GM18502 (cell line): ENCODE measurements around the gene ACKR3.

Experiments used
- ATAC-seq: cut with Tn5 transposase; IDR thresholded peaks from one replicate; pipeline ENCODE4 v1.9.1; 2021; ENCODE audit warnings: mild to moderate bottlenecking; ENCODE audit not compliant: unreplicated experiment, poor library complexity

Gene ACKR3

GRCh38 chr2:236548179-236548921 is 21.3 kb upstream of the ACKR3 start:
- no peak for ATAC-seq

GRCh38 chr2:236549165-236549564 is 20.5 kb upstream of the ACKR3 start:
- ATAC-seq, result no peak

GRCh38 chr2:236550290-236550689 is 19.3 kb upstream of the ACKR3 start:
- ATAC-seq, result peak; percentile 5

DNA sequence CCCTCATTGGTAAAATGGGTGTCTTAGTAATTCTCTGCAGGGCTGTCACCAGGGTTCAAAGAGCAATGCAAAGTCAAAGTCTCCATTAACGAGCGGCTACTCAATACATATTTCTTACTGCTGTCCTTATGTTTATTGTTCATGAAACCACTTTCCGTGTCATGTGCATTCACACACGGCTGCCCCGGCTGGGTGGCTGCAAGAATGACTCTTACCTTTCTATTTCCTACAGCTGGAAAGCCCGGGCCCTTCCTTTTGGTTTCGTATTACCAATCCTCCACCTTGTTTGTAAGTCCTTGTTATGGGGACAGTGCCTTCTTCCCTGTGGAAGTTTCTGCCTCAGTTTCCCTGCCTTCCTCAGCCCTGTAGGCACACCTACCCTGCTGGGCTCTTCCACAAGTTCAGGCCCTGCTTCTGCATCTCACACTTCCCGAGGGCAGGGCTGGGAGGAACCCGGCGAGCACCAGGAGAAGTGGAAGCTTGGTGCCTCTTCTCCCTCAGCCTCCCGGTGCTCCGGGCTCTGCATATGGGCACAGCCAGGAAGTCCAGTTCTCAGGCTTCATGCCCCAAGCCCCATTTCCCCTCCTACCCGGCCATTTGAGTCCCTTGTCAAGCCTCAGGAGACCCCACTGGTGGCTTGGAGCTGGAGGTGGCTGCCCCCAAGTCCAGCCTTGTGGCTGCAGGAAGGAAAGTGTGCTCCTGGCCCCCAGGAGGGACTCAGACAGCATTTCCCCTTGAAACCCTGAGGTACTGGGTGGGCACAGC is 18.7 kb upstream of the ACKR3 start:
- ATAC-seq, result peak; percentile 51

GRCh38 chr2:236551471-236552211 is 18.0 kb upstream of the ACKR3 start:
- ATAC-seq, result no peak

DNA sequence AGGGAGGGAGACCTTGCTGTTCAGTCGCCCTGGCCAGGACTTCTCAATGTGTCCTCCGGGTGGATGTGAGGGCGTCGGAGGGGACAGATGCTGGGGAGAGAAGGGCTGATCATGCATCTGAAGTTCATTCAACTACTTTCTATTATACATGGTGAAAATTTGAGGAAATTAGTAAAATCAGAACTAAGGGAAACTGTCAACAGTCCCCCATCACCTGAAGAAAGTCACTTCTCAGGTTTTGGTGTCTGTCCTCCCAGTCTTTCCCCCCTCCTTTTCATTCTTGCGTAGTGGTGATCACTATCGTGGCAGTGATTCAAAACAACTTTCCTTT is 17.4 kb upstream of the ACKR3 start:
- no peak for ATAC-seq

GRCh38 chr2:236552581-236553363 is 16.9 kb upstream of the ACKR3 start:
- ATAC-seq, result no peak

GRCh38 chr2:236553522-236553921 is 16.1 kb upstream of the ACKR3 start:
- ATAC-seq, result no peak

DNA sequence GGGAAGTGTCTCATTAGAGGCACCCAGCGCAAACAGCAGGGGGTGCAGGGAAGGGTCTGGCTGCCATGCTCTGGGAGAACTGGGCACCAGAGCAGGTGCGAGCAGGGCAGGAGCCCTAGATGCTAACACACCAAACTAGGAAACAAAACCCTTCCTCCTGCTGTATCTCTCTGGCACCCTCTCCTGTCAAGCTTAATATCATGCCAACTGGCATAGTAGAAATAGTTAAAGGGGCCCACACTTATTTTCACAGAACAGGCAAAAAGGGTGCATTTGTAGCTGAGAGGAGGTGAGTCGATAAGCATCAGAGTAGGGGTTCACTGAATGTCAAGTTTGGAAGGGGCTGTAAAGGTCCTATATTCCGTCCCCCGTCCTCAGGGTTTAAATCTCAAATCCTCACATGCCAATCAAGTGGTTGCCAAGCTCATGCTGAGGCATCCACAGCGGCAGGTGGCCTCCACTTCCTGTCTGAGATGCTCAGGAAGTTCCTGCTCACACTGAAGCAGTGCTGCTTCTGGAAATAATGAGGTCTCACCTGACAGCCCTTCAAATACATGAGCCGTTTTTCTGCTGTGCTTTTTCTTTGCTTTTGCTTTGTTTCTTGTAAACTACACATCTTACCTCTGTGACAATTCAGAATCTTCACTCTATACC is 14.9 kb upstream of the ACKR3 start:
- no peak for ATAC-seq

GRCh38 chr2:236555481-236555880 is 14.1 kb upstream of the ACKR3 start:
- ATAC-seq, result no peak

- ATAC-seq, result no peak
Observed at GRCh38 chr2:236557306-236558030, 12.2 kb upstream of the ACKR3 start.

- ATAC-seq, result no peak
Observed at GRCh38 chr2:236558036-236558435, 11.6 kb upstream of the ACKR3 start.

DNA sequence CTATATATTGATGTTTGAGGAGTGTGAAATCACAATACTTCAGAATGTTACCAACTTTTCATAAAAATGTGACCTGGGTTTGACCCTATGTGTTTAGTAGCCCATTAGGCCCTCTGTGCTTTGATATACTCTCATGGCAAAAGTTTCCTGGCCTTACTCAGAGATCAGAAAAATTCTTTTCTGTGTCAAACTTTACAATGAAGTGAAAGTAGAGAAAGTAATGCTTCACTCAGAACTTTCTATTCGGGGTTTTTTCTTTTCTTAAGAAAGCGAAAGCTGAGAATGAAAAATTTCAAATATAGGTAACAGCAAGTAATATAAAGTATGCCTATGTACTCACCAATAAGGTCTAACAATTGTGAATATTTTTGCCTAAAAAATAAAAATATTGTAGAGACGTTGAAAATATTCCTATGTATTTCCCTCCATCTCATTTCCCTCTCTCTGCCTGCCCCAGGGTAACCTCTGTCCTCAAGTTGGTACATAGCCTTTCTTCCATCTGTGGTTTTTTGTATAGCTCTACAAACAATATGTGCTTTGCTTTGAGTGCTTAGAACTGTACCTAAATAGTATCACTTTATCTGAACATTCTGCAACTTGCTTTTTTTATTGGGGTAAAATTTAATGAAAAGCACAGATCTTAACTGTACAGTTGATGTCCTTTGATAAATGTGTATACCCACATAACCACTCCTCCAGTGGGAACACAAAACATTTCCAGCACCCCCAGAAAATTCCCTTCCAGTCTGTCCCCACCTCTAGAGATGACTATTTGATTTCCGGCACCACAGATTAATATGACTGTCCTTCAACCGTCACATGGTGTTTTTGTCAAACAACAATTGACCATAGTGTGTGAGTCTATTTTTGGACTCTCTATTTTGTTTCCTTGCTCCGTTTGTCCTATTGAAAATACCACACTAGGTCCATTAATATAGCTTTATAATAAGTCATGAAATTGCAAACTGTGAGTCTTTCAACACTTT is 10.3 kb upstream of the ACKR3 start:
- ATAC-seq, result no peak

DNA sequence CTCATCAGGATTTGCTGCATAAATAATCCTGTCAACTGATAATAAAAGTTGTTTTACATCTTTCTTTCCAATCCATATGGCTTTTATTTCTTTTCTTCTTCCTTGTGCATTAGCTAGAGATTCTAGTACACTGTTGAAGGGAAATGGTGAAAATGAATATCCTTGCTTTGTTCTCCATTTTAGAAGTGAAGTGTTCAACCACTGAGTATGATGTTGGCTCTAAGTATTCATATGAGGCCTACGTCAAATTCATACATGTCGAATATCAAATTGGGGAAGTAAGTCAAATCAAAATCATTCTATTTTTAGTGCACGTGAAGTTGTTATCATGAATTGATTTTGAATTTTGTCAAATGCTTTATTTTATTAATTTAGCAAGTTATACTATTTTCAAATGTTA is 7.8 kb upstream of the ACKR3 start:
- ATAC-seq, result no peak

GRCh38 chr2:236562434-236562833 is 7.2 kb upstream of the ACKR3 start:
- ATAC-seq, result no peak

DNA sequence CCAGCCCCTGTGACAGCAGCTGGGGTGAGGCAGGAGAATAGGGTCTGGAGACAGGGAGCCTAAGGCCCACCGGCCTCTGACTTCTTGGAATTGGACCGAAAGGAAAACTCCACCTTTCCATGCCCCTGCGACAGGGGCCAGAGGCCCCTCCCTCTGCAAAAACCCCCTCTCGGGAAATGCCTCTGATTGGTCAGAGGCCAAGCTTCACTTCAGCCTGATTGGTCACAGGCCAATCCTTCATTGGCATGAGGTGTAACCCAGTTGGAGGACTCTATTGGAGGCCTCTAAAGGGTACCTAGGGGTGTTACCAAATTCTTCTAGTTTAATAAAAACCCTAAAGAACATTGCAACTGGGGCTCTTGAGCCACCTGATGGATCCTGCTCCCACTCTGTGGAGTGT is 5.7 kb upstream of the ACKR3 start:
- ATAC-seq, result no peak

DNA sequence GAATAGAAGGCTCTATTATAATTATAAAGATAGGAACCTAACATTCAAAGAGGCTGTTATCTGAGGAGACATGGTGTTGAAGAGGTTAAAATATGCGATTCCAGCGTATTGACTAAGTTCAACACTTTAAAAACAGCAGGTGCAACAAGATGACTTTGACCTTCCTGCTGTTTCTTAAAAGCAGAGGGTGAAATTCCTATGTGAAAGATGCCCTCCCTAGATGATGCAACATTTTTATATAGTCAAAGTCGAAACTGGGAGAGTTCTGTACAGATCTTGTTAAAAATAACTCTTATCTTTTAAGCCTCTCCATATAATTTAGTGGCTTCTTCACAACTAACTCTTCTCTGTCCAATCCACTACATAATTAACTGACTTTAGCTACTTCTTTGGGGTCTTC is 4.4 kb upstream of the ACKR3 start:
- ATAC-seq, result no peak

DNA sequence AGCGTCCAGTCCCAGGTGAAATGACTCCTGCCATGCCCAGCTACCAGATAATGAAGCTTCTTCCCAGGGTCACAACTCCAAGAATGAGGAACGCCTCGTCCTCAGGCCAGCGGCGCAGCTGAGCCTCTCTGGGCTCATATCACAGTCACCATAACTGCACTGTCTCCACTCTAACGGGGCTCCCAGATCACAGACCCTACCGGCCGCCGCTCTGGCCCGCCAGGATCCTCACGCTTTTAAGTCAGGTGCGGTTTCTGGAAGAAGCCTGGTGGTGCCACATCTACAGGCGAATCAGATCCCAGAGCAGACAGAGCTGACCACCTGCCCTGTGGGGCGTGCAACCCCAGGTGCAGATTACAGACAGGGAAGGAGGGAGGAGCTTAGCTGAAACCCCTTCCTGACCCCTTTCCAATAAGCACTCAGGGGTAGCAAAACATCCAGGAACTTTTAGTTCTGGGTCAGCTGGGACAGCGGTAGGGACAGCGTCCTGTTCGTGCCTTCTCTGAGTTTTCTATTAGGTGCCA is 3.7 kb upstream of the ACKR3 start:
- ATAC-seq, result no peak
